ENCODE results near the gene NTN1. TPM values are rescaled to one million over a fixed set of nuclear protein-coding genes. Genes with fewer than 3 reads are reported as not detected.

NTN1 gene
- total RNA-seq, 4 donors from 2014 or later: 9.8 to 33.6 (median 17.6) TPM

GRCh38 chr17:9199571-9200551 is 178.6 kb downstream of the NTN1 start:
- Histone ChIP-seq H3K27me3 (no peaks in the 10 kb centered on the region), H3K36me3 (peaks cover 0 to 13% (median 4%) of the 10 kb centered on the region in 3 donors), H3K4me1 (peaks cover 7 to 26% (median 8%) of the 10 kb centered on the region in 3 donors), H3K9me3 (peaks cover 0 to 5% (median 3%) of the 10 kb centered on the region in 3 donors), H3K27ac (peak overlapping the region in 3 of 4 donors; percentile 13 to 58 (median 50)), H3K4me3 (no peak overlapping the region)
- no peak for DNase-seq
- WGBS, 2 donors: 72 to 93% methylated on average over 6 to 13 of the region's 16 CpGs
- TF ChIP-seq, protein P1, sequence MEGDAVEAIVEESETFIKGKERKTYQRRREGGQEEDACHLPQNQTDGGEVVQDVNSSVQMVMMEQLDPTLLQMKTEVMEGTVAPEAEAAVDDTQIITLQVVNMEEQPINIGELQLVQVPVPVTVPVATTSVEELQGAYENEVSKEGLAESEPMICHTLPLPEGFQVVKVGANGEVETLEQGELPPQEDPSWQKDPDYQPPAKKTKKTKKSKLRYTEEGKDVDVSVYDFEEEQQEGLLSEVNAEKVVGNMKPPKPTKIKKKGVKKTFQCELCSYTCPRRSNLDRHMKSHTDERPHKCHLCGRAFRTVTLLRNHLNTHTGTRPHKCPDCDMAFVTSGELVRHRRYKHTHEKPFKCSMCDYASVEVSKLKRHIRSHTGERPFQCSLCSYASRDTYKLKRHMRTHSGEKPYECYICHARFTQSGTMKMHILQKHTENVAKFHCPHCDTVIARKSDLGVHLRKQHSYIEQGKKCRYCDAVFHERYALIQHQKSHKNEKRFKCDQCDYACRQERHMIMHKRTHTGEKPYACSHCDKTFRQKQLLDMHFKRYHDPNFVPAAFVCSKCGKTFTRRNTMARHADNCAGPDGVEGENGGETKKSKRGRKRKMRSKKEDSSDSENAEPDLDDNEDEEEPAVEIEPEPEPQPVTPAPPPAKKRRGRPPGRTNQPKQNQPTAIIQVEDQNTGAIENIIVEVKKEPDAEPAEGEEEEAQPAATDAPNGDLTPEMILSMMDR (IDR thresholded peaks at IDR 0.05): no peak
- no peak for TF ChIP-seq POLR2A (IDR thresholded peaks at IDR 0.05)
- intact Hi-C loops (cut with DNase I): no loop called here

- DNase-seq: no peak
- WGBS, 2 donors: 86 to 87% methylated on average over 5 of the region's 5 CpGs
- intact Hi-C loops (cut with DNase I): no loop called here
- H3K4me1 ChIP-seq: peaks cover 10 to 26% (median 13%) of the 10 kb centered on the region in 3 donors
- peaks cover 0 to 13% (median 4%) of the 10 kb centered on the region in 3 donors for H3K36me3 ChIP-seq
- TF ChIP-seq POLR2A (IDR thresholded peaks at IDR 0.05): no peak
- TF ChIP-seq, protein P1 (IDR thresholded peaks at IDR 0.05): no peak
- H3K27me3 ChIP-seq: no peaks in the 10 kb centered on the region
- peaks cover 0 to 5% (median 3%) of the 10 kb centered on the region in 3 donors for H3K9me3 ChIP-seq
- H3K4me3 ChIP-seq: no peak overlapping the region
- no peak overlapping the region for H3K27ac ChIP-seq
These were observed 179.5 kb downstream of the NTN1 start for GRCh38 chr17:9200699-9201359.

GRCh38 chr17:9202532-9202931 is 181.2 kb downstream of the NTN1 start:
- Histone ChIP-seq H3K9me3 (peaks cover 0 to 4% (median 3%) of the 10 kb centered on the region in 3 donors), H3K4me3 (no peak overlapping the region), H3K27ac (no peak overlapping the region), H3K27me3 (no peaks in the 10 kb centered on the region), H3K36me3 (peaks cover 0 to 17% (median 4%) of the 10 kb centered on the region in 3 donors), H3K4me1 (peaks cover 7 to 26% (median 14%) of the 10 kb centered on the region in 3 donors)
- intact Hi-C loops (cut with DNase I): no loop called here
- 68 to 84% methylated on average over 5 of the region's 5 CpGs for WGBS, 2 donors
- no peak for DNase-seq
- TF ChIP-seq, protein P1 (IDR thresholded peaks at IDR 0.05): no peak
- TF ChIP-seq POLR2A (IDR thresholded peaks at IDR 0.05): no peak

DNA sequence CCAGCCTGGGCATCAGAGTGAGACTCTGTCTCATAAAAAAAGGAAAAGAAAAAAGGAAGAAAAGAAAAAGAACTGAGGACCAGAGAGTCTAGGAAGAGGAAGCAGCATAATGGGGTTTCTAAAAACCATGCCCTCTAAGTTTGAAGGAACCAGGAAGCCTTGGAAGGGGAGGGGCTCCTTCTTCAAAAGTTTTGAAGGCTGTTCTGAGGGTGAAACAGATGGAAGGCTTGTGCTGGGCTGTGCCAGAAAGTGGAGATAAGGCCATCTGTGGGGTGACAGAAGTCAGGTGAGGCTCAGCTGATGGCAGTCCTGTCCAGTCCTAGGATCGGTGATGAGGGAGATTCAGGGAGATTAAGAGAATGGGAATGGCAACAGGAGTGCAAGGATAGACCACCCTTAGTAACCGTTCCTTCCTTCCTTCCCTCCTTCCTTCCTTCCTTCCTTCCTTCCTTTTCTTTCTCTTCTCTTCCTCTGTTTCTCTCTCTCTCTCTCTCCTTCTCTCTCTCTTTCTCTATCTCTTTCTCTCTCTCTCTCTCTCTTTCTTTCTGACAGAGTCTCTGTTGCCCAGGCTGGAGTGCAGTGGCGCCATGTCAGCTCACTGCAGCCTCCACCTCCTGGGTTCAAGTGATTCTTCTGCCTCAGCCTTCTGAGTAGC is 182.6 kb downstream of the NTN1 start:
- no peak for TF ChIP-seq POLR2A (IDR thresholded peaks at IDR 0.05)
- TF ChIP-seq, protein P1 (IDR thresholded peaks at IDR 0.05): no peak
- Histone ChIP-seq H3K4me1 (peaks cover 7 to 28% (median 14%) of the 10 kb centered on the region in 3 donors), H3K27me3 (no peaks in the 10 kb centered on the region), H3K27ac (no peak overlapping the region), H3K9me3 (peaks cover 0 to under 1% (median 0%) of the 10 kb centered on the region in 3 donors), H3K4me3 (no peak overlapping the region), H3K36me3 (peaks cover 0 to 14% (median 0%) of the 10 kb centered on the region in 3 donors)
- intact Hi-C loops (cut with DNase I): no loop called here
- 89 to 91% methylated on average over 3 of the region's 3 CpGs for whole genome bisulfite sequencing, 2 donors
- no peak for DNase-seq
